Mesodermal cell (in vitro differentiated cells): Measurements from ENCODE around the gene ABCB11.
A peak's percentile ranks its signal among the peaks of the same experiment; 100 is the strongest.
"Not testable (repeated sequence)": the region's sequence is repeated elsewhere in the genome, so short reads cannot be mapped to it uniquely, and the experiment has no call there.

Experiments
- H3K27ac ChIP-seq: 2 replicates; pipeline ENCODE4 v1.7.0; 2013; ENCODE audit warnings: mild to moderate bottlenecking, low read depth, low read length, moderate library complexity; ENCODE audit not compliant: severe bottlenecking
- H3K36me3 ChIP-seq: 2 replicates; pipeline ENCODE4 v1.7.1; 2013; ENCODE audit warnings: mild to moderate bottlenecking, low read length, moderate library complexity; ENCODE audit not compliant: control insufficient read depth, insufficient read depth
- H3K4me1 ChIP-seq: one replicate; pipeline ENCODE4 v1.7.1; 2013; ENCODE audit warnings: mild to moderate bottlenecking, low read length; ENCODE audit not compliant: insufficient read depth, control insufficient read depth, poor library complexity, severe bottlenecking
- H3K4me3 ChIP-seq: 2 replicates; pipeline ENCODE4 v1.7.0; 2013; ENCODE audit warnings: low read length, control low read depth, mild to moderate bottlenecking; ENCODE audit not compliant: insufficient read depth, poor library complexity, severe bottlenecking; ENCODE audit errors: extremely low read depth
- H3K9me3 ChIP-seq: 2 replicates; pipeline ENCODE4 v1.7.1; 2013; ENCODE audit warnings: mild to moderate bottlenecking, low read length, moderate library complexity; ENCODE audit not compliant: control insufficient read depth
- WGBS, 2 experiments: methylation state at CpG; one replicate each; pipeline ENCODE4 v1.1.5; 2013; ENCODE audit warnings: missing lambda C conversion rate in 2 of 2; ENCODE audit not compliant: insufficient coverage in 2 of 2; 5-methylcytosine and 5-hydroxymethylcytosine counted together

ABCB11 gene

GRCh38 chr2:169018390-169018789 is 12.7 kb downstream of the ABCB11 start:
- no peaks in the 10 kb centered on the region for H3K4me1 ChIP-seq
- no peak overlapping the region for H3K4me3 ChIP-seq
- H3K36me3 ChIP-seq, result no peaks in the 10 kb centered on the region
- H3K27ac ChIP-seq, result no peak overlapping the region
- H3K9me3 ChIP-seq, result no peaks in the 10 kb centered on the region
- 83 to 89% methylated on average over 1 to 2 of the region's 3 CpGs for WGBS, 2 experiments

- Histone ChIP-seq H3K4me1 (peaks cover 6% of the 10 kb centered on the region), H3K27ac (no peak overlapping the region), H3K36me3 (no peaks in the 10 kb centered on the region), H3K4me3 (no peak overlapping the region), H3K9me3 (no peaks in the 10 kb centered on the region)
- 47 to 50% methylated on average over 2 to 3 of the region's 4 CpGs for WGBS, 2 experiments
Observed at GRCh38 chr2:169015943-169016342, 15.2 kb downstream of the ABCB11 start.

GRCh38 chr2:169014780-169015179 is 16.3 kb downstream of the ABCB11 start:
- Histone ChIP-seq H3K9me3 (no peaks in the 10 kb centered on the region), H3K4me3 (no peak overlapping the region), H3K27ac (no peak overlapping the region), H3K4me1 (peaks cover 6% of the 10 kb centered on the region), H3K36me3 (no peaks in the 10 kb centered on the region)
- 94 to 98% methylated on average over 3 of the region's 3 CpGs for WGBS, 2 experiments

GRCh38 chr2:169013628-169014026 is 17.5 kb downstream of the ABCB11 start:
- H3K4me1 ChIP-seq, result peaks cover 6% of the 10 kb centered on the region
- H3K27ac ChIP-seq, result no peak overlapping the region
- H3K36me3 ChIP-seq, result no peaks in the 10 kb centered on the region
- no peak overlapping the region for H3K4me3 ChIP-seq
- 100% methylated on average over 3 of the region's 4 CpGs; no CpG with 5 or more reads in 1 of the 2 experiments for WGBS, 2 experiments
- H3K9me3 ChIP-seq, result no peaks in the 10 kb centered on the region

GRCh38 chr2:169012812-169013627 is 18.1 kb downstream of the ABCB11 start:
- Histone ChIP-seq H3K9me3 (no peaks in the 10 kb centered on the region), H3K36me3 (no peaks in the 10 kb centered on the region), H3K4me3 (no peak overlapping the region), H3K27ac (peak overlapping the region; percentile 86), H3K4me1 (peaks cover 6% of the 10 kb centered on the region)
- 93 to 95% methylated on average over 3 to 4 of the region's 6 CpGs for WGBS, 2 experiments

GRCh38 chr2:169012191-169012792 is 18.8 kb downstream of the ABCB11 start:
- peak overlapping the region; percentile 86 for H3K27ac ChIP-seq

GRCh38 chr2:169011698-169012097 is 19.4 kb downstream of the ABCB11 start:
- Histone ChIP-seq H3K4me3 (no peak overlapping the region), H3K9me3 (no peaks in the 10 kb centered on the region), H3K4me1 (peaks cover 6% of the 10 kb centered on the region), H3K36me3 (no peaks in the 10 kb centered on the region), H3K27ac (peak overlapping the region; percentile 86)
- WGBS, 2 experiments, result 84 to 100% methylated on average over 2 of the region's 2 CpGs

More at GRCh38 chr2:169012191-169012792, 18.8 kb downstream of the ABCB11 start:
- H3K9me3 ChIP-seq, H3K4me1 ChIP-seq, H3K36me3 ChIP-seq, H3K4me3 ChIP-seq: not testable (repeated sequence)
- WGBS, 2 experiments, result 10 to 43% methylated on average over 2 to 3 of the region's 5 CpGs

DNA sequence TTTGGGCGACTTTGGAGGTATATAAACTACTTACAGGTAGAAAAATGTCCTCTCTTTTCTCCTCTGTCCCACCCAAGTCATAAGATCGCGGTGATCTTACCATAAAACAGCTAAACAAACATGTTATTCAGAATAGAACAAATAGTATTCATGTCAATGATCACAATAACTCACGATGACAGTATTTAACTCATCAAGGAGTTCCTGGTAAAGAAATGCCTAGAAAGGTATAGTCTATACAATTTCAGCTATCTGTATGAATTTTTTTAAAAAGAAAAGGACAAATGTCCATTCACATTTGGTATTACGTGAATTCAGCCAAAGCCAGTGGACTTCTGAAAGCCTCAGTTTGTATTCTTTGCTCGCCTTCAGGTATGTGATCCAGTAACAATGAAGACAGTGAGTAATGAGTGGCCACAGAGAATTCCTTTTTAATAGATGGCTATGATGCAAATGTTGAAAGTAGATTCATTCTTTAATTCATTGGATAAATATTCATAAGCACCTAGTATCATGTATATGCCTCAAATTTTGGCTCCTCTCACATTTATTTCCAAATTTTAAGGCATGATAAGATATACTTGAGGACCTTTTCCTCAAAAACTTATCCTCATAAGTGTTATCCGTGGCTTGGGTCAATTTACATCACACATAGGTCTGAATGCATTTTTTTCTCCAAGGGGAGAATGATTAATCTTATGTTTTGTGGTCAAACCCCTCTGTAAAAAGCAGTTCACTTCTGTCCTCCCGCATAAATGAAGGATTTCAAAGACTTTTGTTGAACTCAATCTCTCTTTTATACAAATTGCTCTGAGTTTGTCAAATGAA is 20.3 kb downstream of the ABCB11 start:
- Histone ChIP-seq H3K9me3 (no peaks in the 10 kb centered on the region), H3K4me1 (peaks cover 6% of the 10 kb centered on the region), H3K27ac (no peak overlapping the region), H3K36me3 (no peaks in the 10 kb centered on the region), H3K4me3 (no peak overlapping the region)
- WGBS, 2 experiments, result 87 to 100% methylated on average over 2 of the region's 8 CpGs

GRCh38 chr2:169009865-169010579 is 21.1 kb downstream of the ABCB11 start:
- Histone ChIP-seq H3K4me3 (no peak overlapping the region), H3K36me3 (no peaks in the 10 kb centered on the region), H3K9me3 (no peaks in the 10 kb centered on the region), H3K27ac (no peak overlapping the region), H3K4me1 (peaks cover 6% of the 10 kb centered on the region)
- WGBS, 2 experiments, result 40 to 57% methylated on average over 1 of the region's 3 CpGs

- Histone ChIP-seq H3K27ac (no peak overlapping the region), H3K9me3 (no peaks in the 10 kb centered on the region), H3K36me3 (no peaks in the 10 kb centered on the region), H3K4me3 (no peak overlapping the region), H3K4me1 (peaks cover 6% of the 10 kb centered on the region)
- WGBS, 2 experiments, result 60 to 88% methylated on average over 1 to 2 of the region's 2 CpGs
Observed at GRCh38 chr2:169007941-169008340, 23.2 kb downstream of the ABCB11 start.
